ENCODE results near the gene HSD17B2. TPM values are rescaled to one million over a fixed set of nuclear protein-coding genes. Genes with fewer than 3 reads are reported as not detected.

The HSD17B2 gene
- total RNA-seq, 2 experiments from 2014 or later, result not detected

- H3K27ac Mint-ChIP-seq, result no peak overlapping the region
- H3K9me3 Mint-ChIP-seq, result no peaks in the 10 kb centered on the region
- no peak for DNase-seq
- H3K27me3 Mint-ChIP-seq (ENCODE audit: low read depth), result peaks cover 26% of the 10 kb centered on the region
- intact Hi-C loops (cut with micrococcal nuclease), result no loop called here
- H3K4me3 Mint-ChIP-seq, result no peak overlapping the region
- no peaks in the 10 kb centered on the region for H3K36me3 Mint-ChIP-seq (ENCODE audit: low read depth)
- H3K4me1 Mint-ChIP-seq (ENCODE audit: low read depth), result no peaks in the 10 kb centered on the region
- CTCF ChIA-PET, result no interaction called here
Measured at GRCh38 chr16:82024316-82024715, 10.7 kb upstream of the HSD17B2 start.

- intact Hi-C loops (cut with micrococcal nuclease), result no loop called here
- Mint-ChIP-seq H3K27ac (no peak overlapping the region), H3K4me1 (ENCODE audit: low read depth) (no peaks in the 10 kb centered on the region), H3K9me3 (no peaks in the 10 kb centered on the region), H3K36me3 (ENCODE audit: low read depth) (no peaks in the 10 kb centered on the region), H3K4me3 (no peak overlapping the region), H3K27me3 (ENCODE audit: low read depth) (peaks cover 21% of the 10 kb centered on the region)
- CTCF ChIA-PET, result no interaction called here
- DNase-seq, result no peak
Measured at GRCh38 chr16:82024883-82025282, 10.2 kb upstream of the HSD17B2 start.

GRCh38 chr16:82027629-82028064 lies 7.4 kb upstream of the HSD17B2 start:
- peaks cover 16% of the 10 kb centered on the region for H3K27me3 Mint-ChIP-seq (ENCODE audit: low read depth)
- no peak for DNase-seq
- no peaks in the 10 kb centered on the region for H3K36me3 Mint-ChIP-seq (ENCODE audit: low read depth)
- CTCF ChIA-PET, result no interaction called here
- no peaks in the 10 kb centered on the region for H3K4me1 Mint-ChIP-seq (ENCODE audit: low read depth)
- H3K27ac Mint-ChIP-seq, result no peak overlapping the region
- intact Hi-C loops (cut with micrococcal nuclease), result no loop called here
- no peak overlapping the region for H3K4me3 Mint-ChIP-seq
- no peaks in the 10 kb centered on the region for H3K9me3 Mint-ChIP-seq

GRCh38 chr16:82031116-82032084 lies 3.7 kb upstream of the HSD17B2 start:
- Mint-ChIP-seq H3K27me3 (ENCODE audit: low read depth) (peaks cover 7% of the 10 kb centered on the region), H3K9me3 (no peaks in the 10 kb centered on the region), H3K36me3 (ENCODE audit: low read depth) (no peaks in the 10 kb centered on the region), H3K4me1 (ENCODE audit: low read depth) (no peaks in the 10 kb centered on the region), H3K4me3 (no peak overlapping the region), H3K27ac (no peak overlapping the region)
- no peak for DNase-seq
- CTCF ChIA-PET, result no interaction called here
- intact Hi-C loops (cut with micrococcal nuclease), result loop anchor here (2.0 kb wide), 1 partner anchor 199 kb away; no protein-coding TSS in a partner anchor

GRCh38 chr16:82033006-82033405 lies 2.0 kb upstream of the HSD17B2 start:
- Mint-ChIP-seq H3K4me1 (ENCODE audit: low read depth) (no peaks in the 10 kb centered on the region), H3K4me3 (no peak overlapping the region), H3K27me3 (ENCODE audit: low read depth) (peaks cover 7% of the 10 kb centered on the region), H3K9me3 (no peaks in the 10 kb centered on the region), H3K36me3 (ENCODE audit: low read depth) (no peaks in the 10 kb centered on the region), H3K27ac (no peak overlapping the region)
- intact Hi-C loops (cut with micrococcal nuclease), result no loop called here
- CTCF ChIA-PET, result no interaction called here
- DNase-seq, result no peak

GRCh38 chr16:82033683-82034300 lies 1.3 kb upstream of the HSD17B2 start:
- DNase-seq, result no peak
- CTCF ChIA-PET, result no interaction called here

GRCh38 chr16:82037251-82037650 lies 2.2 kb downstream of the HSD17B2 start:
- CTCF ChIA-PET, result interaction anchor here (0.8 kb wide), 1 partner anchor 8 kb away, joined by 3 read pairs; no protein-coding TSS in a partner anchor
- intact Hi-C loops (cut with micrococcal nuclease), result no loop called here
- H3K36me3 Mint-ChIP-seq (ENCODE audit: low read depth), result no peaks in the 10 kb centered on the region

More at GRCh38 chr16:82033683-82034300, 1.3 kb upstream of the HSD17B2 start:
- Mint-ChIP-seq H3K4me1 (ENCODE audit: low read depth) (no peaks in the 10 kb centered on the region), H3K4me3 (no peak overlapping the region), H3K27ac (no peak overlapping the region), H3K27me3 (ENCODE audit: low read depth) (peaks cover 7% of the 10 kb centered on the region), H3K36me3 (ENCODE audit: low read depth) (no peaks in the 10 kb centered on the region), H3K9me3 (no peaks in the 10 kb centered on the region)
- intact Hi-C loops (cut with micrococcal nuclease), result no loop called here

GRCh38 chr16:82037666-82038065 lies 2.6 kb downstream of the HSD17B2 start:
- Mint-ChIP-seq H3K27ac (no peak overlapping the region), H3K36me3 (ENCODE audit: low read depth) (no peaks in the 10 kb centered on the region), H3K27me3 (ENCODE audit: low read depth) (peaks cover 7% of the 10 kb centered on the region), H3K4me1 (ENCODE audit: low read depth) (no peaks in the 10 kb centered on the region), H3K4me3 (no peak overlapping the region), H3K9me3 (no peaks in the 10 kb centered on the region)
- DNase-seq, result no peak
- intact Hi-C loops (cut with micrococcal nuclease), result no loop called here
- CTCF ChIA-PET, result interaction anchor here (0.8 kb wide), 1 partner anchor 8 kb away, joined by 3 read pairs; no protein-coding TSS in a partner anchor

More at GRCh38 chr16:82037251-82037650, 2.2 kb downstream of the HSD17B2 start:
- no peaks in the 10 kb centered on the region for H3K9me3 Mint-ChIP-seq
- H3K27me3 Mint-ChIP-seq (ENCODE audit: low read depth), result peaks cover 7% of the 10 kb centered on the region
- H3K4me3 Mint-ChIP-seq, result no peak overlapping the region
- H3K27ac Mint-ChIP-seq, result no peak overlapping the region
- DNase-seq, result no peak
- H3K4me1 Mint-ChIP-seq (ENCODE audit: low read depth), result no peaks in the 10 kb centered on the region

- Mint-ChIP-seq H3K4me1 (ENCODE audit: low read depth) (no peaks in the 10 kb centered on the region), H3K4me3 (no peak overlapping the region), H3K27me3 (ENCODE audit: low read depth) (peaks cover 2% of the 10 kb centered on the region), H3K27ac (no peak overlapping the region), H3K9me3 (no peaks in the 10 kb centered on the region), H3K36me3 (ENCODE audit: low read depth) (no peaks in the 10 kb centered on the region)
- no peak for DNase-seq
- intact Hi-C loops (cut with micrococcal nuclease), result no loop called here
- CTCF ChIA-PET, result no interaction called here
Measured at GRCh38 chr16:82040296-82040695, 5.2 kb downstream of the HSD17B2 start.

GRCh38 chr16:82041542-82041941 lies 6.5 kb downstream of the HSD17B2 start:
- CTCF ChIA-PET, result interaction anchor here (0.7 kb wide), 1 partner anchor 20 kb away, joined by 3 read pairs; no protein-coding TSS in a partner anchor
- H3K9me3 Mint-ChIP-seq, result no peaks in the 10 kb centered on the region
- H3K36me3 Mint-ChIP-seq (ENCODE audit: low read depth), result no peaks in the 10 kb centered on the region
- no peaks in the 10 kb centered on the region for H3K4me1 Mint-ChIP-seq (ENCODE audit: low read depth)
- intact Hi-C loops (cut with micrococcal nuclease), result no loop called here
- DNase-seq, result no peak
- peaks cover 2% of the 10 kb centered on the region for H3K27me3 Mint-ChIP-seq (ENCODE audit: low read depth)
- H3K27ac Mint-ChIP-seq, result no peak overlapping the region
- no peak overlapping the region for H3K4me3 Mint-ChIP-seq

- Mint-ChIP-seq H3K4me3 (no peak overlapping the region), H3K4me1 (ENCODE audit: low read depth) (no peaks in the 10 kb centered on the region), H3K36me3 (ENCODE audit: low read depth) (no peaks in the 10 kb centered on the region), H3K9me3 (no peaks in the 10 kb centered on the region), H3K27me3 (ENCODE audit: low read depth) (peaks cover 4% of the 10 kb centered on the region), H3K27ac (no peak overlapping the region)
- DNase-seq, result no peak
- CTCF ChIA-PET, result no interaction called here
- intact Hi-C loops (cut with micrococcal nuclease), result no loop called here
Measured at GRCh38 chr16:82042144-82042543, 7.1 kb downstream of the HSD17B2 start.

GRCh38 chr16:82042846-82043245 lies 7.8 kb downstream of the HSD17B2 start:
- H3K4me3 Mint-ChIP-seq, result no peak overlapping the region
- no peak overlapping the region for H3K27ac Mint-ChIP-seq
- no peaks in the 10 kb centered on the region for H3K36me3 Mint-ChIP-seq (ENCODE audit: low read depth)
- DNase-seq, result no peak
- peaks cover 4% of the 10 kb centered on the region for H3K27me3 Mint-ChIP-seq (ENCODE audit: low read depth)
- intact Hi-C loops (cut with micrococcal nuclease), result no loop called here
- H3K4me1 Mint-ChIP-seq (ENCODE audit: low read depth), result no peaks in the 10 kb centered on the region
- H3K9me3 Mint-ChIP-seq, result no peaks in the 10 kb centered on the region
- CTCF ChIA-PET, result no interaction called here
